Upper lobe of right lung (tissue), 1 donor: Measurements from ENCODE around the gene BCL3. TPM values are rescaled to one million over a fixed set of nuclear protein-coding genes. Genes with fewer than 3 reads are reported as not detected.

Source experiments
- ATAC-seq: fragments of 200-7000 bp; cut with Tn5 transposase; one replicate; pipeline ENCODE4 v1.9.1; 2020; ENCODE audit warnings: mild to moderate bottlenecking, moderate library complexity
- DNase-seq: peaks from one replicate; pipeline ENCODE4 v3.0.0-alpha.2; 2020
- H3K27ac ChIP-seq: fragments of 200-600 bp; one replicate; pipeline ENCODE4 v1.8.0; 2022
- H3K27me3 ChIP-seq: fragments of 200-600 bp; one replicate; pipeline ENCODE4 v1.8.0; 2022; ENCODE audit warnings: mild to moderate bottlenecking
- H3K36me3 ChIP-seq: fragments of 200-600 bp; one replicate; pipeline ENCODE4 v1.8.0; 2022
- H3K4me1 ChIP-seq: fragments of 200-600 bp; one replicate; pipeline ENCODE4 v1.8.0; 2022
- H3K4me3 ChIP-seq: fragments of 200-600 bp; one replicate; pipeline ENCODE4 v1.8.0; 2022; ENCODE audit warnings: mild to moderate bottlenecking
- H3K9me3 ChIP-seq: fragments of 200-600 bp; one replicate; pipeline ENCODE4 v1.8.0; 2022
- intact Hi-C: fragments of 100-400 bp; cut with DNase I; formaldehyde crosslinking; loops from one replicate; pipeline ENCODE4 v1.11.0; 2022
- total RNA-seq: library from RNA; stranded (reverse); fragmentation: NEBNext Ultra II Directional; extraction: Animal tissue kit (Norgen Biotek cat#: 25700); gene quantifications from one replicate; pipeline ENCODE4 v1.2.1, GENCODE V29; 2021
- TF ChIP-seq, protein P1 (sequence below): fragments of 200-600 bp; IDR thresholded peaks from one replicate; pipeline ENCODE4 v1.8.0; 2022; ENCODE audit warnings: antibody characterized with exemption
- donor health status: DM: no; HTN: yes; CAD: no; lungs with severe emphysema.

BCL3 gene
- total RNA-seq, 1 donor from 2014 or later = 87.4 TPM

- H3K4me1 ChIP-seq = no peaks in the 10 kb centered on the region
- no peaks in the 10 kb centered on the region for H3K9me3 ChIP-seq
- intact Hi-C loops = no loop called here
- H3K4me3 ChIP-seq = no peak overlapping the region
- no peak overlapping the region for H3K27ac ChIP-seq
- ATAC-seq (no peak), DNase-seq (no peak)
- H3K27me3 ChIP-seq = no peaks in the 10 kb centered on the region
- TF ChIP-seq, protein P1, sequence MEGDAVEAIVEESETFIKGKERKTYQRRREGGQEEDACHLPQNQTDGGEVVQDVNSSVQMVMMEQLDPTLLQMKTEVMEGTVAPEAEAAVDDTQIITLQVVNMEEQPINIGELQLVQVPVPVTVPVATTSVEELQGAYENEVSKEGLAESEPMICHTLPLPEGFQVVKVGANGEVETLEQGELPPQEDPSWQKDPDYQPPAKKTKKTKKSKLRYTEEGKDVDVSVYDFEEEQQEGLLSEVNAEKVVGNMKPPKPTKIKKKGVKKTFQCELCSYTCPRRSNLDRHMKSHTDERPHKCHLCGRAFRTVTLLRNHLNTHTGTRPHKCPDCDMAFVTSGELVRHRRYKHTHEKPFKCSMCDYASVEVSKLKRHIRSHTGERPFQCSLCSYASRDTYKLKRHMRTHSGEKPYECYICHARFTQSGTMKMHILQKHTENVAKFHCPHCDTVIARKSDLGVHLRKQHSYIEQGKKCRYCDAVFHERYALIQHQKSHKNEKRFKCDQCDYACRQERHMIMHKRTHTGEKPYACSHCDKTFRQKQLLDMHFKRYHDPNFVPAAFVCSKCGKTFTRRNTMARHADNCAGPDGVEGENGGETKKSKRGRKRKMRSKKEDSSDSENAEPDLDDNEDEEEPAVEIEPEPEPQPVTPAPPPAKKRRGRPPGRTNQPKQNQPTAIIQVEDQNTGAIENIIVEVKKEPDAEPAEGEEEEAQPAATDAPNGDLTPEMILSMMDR = no peak
- H3K36me3 ChIP-seq = no peaks in the 10 kb centered on the region
Measured at GRCh38 chr19:44710483-44710882, 38.0 kb upstream of the BCL3 start.

- no peak overlapping the region for H3K27ac ChIP-seq
- ATAC-seq (peak; percentile 42), DNase-seq (no peak)
- H3K27me3 ChIP-seq = no peaks in the 10 kb centered on the region
- H3K4me1 ChIP-seq = peaks cover 11% of the 10 kb centered on the region
- H3K4me3 ChIP-seq = no peak overlapping the region
- intact Hi-C loops = no loop called here
- no peaks in the 10 kb centered on the region for H3K36me3 ChIP-seq
- no peaks in the 10 kb centered on the region for H3K9me3 ChIP-seq
- TF ChIP-seq, protein P1 = no peak
Measured at GRCh38 chr19:44712864-44713515, 35.5 kb upstream of the BCL3 start.

- Histone ChIP-seq H3K4me3 (no peak overlapping the region), H3K4me1 (peaks cover 27% of the 10 kb centered on the region), H3K27me3 (no peaks in the 10 kb centered on the region), H3K27ac (no peak overlapping the region), H3K9me3 (no peaks in the 10 kb centered on the region), H3K36me3 (no peaks in the 10 kb centered on the region)
- no peak for DNase-seq
- TF ChIP-seq, protein P1 = no peak
- intact Hi-C loops = no loop called here
- ATAC-seq = no peak
Measured at GRCh38 chr19:44714597-44715169, 33.8 kb upstream of the BCL3 start.

DNA sequence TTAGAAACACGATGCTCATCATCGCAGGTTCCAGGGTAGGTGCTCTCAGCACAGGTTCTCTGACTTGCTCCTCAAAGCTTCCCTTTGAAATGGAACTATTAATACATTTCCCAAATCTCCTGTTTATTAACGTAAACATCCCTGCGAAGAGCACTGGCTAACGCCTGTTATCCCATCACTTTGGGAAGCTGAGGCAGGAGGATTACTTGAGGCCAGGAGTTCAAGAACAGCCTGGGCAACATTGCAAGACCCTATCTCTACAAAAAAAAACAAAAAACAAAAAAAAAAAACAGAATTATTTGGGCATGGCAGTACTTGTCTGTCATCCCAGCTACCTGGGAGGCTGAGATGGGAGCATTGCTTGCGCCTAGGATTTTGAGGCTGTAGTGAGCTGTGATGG, 30.9 kb upstream of the BCL3 start:
- ATAC-seq (no peak), DNase-seq (no peak)
- TF ChIP-seq, protein P1 = no peak
- H3K4me1 ChIP-seq = peaks cover 44% of the 10 kb centered on the region
- no peak overlapping the region for H3K4me3 ChIP-seq
- H3K9me3 ChIP-seq = no peaks in the 10 kb centered on the region
- intact Hi-C loops = no loop called here
- H3K27ac ChIP-seq = peak overlapping the region; percentile 80
- no peaks in the 10 kb centered on the region for H3K36me3 ChIP-seq
- no peaks in the 10 kb centered on the region for H3K27me3 ChIP-seq

DNA sequence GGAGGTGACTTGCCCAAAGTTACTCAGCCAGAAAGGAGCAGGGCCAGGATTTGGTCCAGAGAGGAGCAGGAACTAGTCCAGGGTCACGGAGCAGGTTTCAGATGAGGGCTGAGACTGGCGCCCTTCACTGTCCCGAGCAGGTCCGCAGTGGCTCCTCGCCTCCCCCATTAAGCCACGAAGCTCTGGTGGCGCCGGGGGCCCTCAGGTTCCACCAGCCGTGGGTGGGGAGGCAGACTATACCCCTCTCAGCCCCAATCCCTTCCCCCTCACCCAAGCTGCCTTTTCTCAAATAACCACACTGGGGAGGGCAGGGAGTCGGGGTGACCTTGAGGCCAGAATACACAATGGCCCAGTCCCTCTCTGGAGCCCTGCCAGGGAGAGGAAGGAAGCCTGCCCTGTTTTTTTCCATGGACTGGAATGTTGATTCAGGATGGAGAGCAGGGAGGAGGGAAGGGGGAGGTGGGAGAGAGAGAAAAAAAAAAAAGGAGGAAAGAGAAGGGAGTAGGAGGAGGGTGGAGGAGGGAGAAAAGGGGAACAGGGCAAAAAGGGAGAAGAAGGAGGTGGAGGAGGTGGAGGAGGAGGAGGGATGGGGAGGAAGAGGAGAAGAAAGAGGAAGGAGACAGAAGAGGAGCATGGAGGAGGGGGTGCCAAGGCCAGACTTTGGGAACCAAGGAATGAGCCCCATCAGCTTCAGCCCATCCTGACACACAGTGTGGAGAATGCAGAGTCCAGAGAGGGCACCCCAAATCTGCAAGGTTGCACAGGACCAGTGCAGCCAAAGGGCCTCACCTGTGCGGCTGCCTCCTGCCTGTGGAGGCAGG, 29.9 kb upstream of the BCL3 start:
- H3K4me1 ChIP-seq = peaks cover 49% of the 10 kb centered on the region
- H3K27me3 ChIP-seq = no peaks in the 10 kb centered on the region
- TF ChIP-seq, protein P1 = no peak
- DNase-seq (peak; percentile 74), ATAC-seq (peak; percentile 61)
- H3K36me3 ChIP-seq = no peaks in the 10 kb centered on the region
- peak overlapping the region; percentile 80 for H3K27ac ChIP-seq
- no peaks in the 10 kb centered on the region for H3K9me3 ChIP-seq
- intact Hi-C loops = no loop called here
- H3K4me3 ChIP-seq = peak overlapping the region; percentile 4
